Type B pancreatic cell (in vitro differentiated cells): ENCODE data around the gene GRAMD4. TPM values are rescaled to one million over a fixed set of nuclear protein-coding genes. Genes with fewer than 3 reads are reported as not detected.

Source experiments
- DNase-seq: peaks from one replicate; pipeline ENCODE4 v3.0.0; 2021; ENCODE audit warnings: mixed read lengths; ENCODE audit not compliant: unreplicated experiment; ENCODE audit errors: extremely low spot score
- H3K27ac Mint-ChIP-seq: 2 replicates; pipeline ENCODE4 v1.8.0; 2021; ENCODE audit warnings: mild to moderate bottlenecking, mixed read lengths
- H3K27me3 Mint-ChIP-seq: 2 replicates; pipeline ENCODE4 v1.8.0; 2021; ENCODE audit warnings: mixed read lengths
- H3K36me3 Mint-ChIP-seq: 2 replicates; pipeline ENCODE4 v1.8.0; 2021; ENCODE audit warnings: mixed read lengths
- H3K4me1 Mint-ChIP-seq: one replicate; pipeline ENCODE4 v1.8.0; 2021; ENCODE audit warnings: mixed read lengths; ENCODE audit not compliant: unreplicated experiment
- H3K4me3 Mint-ChIP-seq: 2 replicates; pipeline ENCODE4 v1.8.0; 2021; ENCODE audit warnings: mild to moderate bottlenecking, mixed read lengths
- H3K9me3 Mint-ChIP-seq: 2 replicates; pipeline ENCODE4 v1.8.0; 2021; ENCODE audit warnings: mixed read lengths
- CTCF ChIP-seq: fragments of 200-600 bp; sonication (generic); conservative IDR thresholded peaks from 2 replicates; pipeline ENCODE4 v1.5.0; 2021; ENCODE audit warnings: antibody characterized with exemption, mild to moderate bottlenecking
- total RNA-seq: library from RNA; stranded (reverse); gene quantifications from 2 replicates; pipeline ENCODE4 v1.2.1, GENCODE V29; 2021; ENCODE audit warnings: low replicate concordance

The GRAMD4 gene
- total RNA-seq, 1 donor from 2014 or later = 56.4 TPM

GRCh38 chr22:46665751-46666280 lies 45.6 kb downstream of the GRAMD4 start:
- no peak overlapping the region for H3K4me3 Mint-ChIP-seq
- no peak for TF ChIP-seq CTCF

GRCh38 chr22:46666577-46667244 lies 46.5 kb downstream of the GRAMD4 start:
- H3K27ac Mint-ChIP-seq = no peak overlapping the region
- peaks cover 6% of the 10 kb centered on the region for H3K4me1 Mint-ChIP-seq
- no peak for TF ChIP-seq CTCF
- H3K36me3 Mint-ChIP-seq = peaks cover 7% of the 10 kb centered on the region
- no peaks in the 10 kb centered on the region for H3K27me3 Mint-ChIP-seq
- H3K9me3 Mint-ChIP-seq = no peaks in the 10 kb centered on the region
- no peak for DNase-seq
- H3K4me3 Mint-ChIP-seq = no peak overlapping the region

More at GRCh38 chr22:46665751-46666280, 45.6 kb downstream of the GRAMD4 start:
- H3K27ac Mint-ChIP-seq = no peak overlapping the region
- H3K27me3 Mint-ChIP-seq = no peaks in the 10 kb centered on the region
- H3K4me1 Mint-ChIP-seq = peaks cover 8% of the 10 kb centered on the region
- no peaks in the 10 kb centered on the region for H3K9me3 Mint-ChIP-seq
- H3K36me3 Mint-ChIP-seq = peaks cover 7% of the 10 kb centered on the region
- no peak for DNase-seq

- no peak for DNase-seq
- Mint-ChIP-seq H3K27me3 (no peaks in the 10 kb centered on the region), H3K27ac (no peak overlapping the region), H3K4me1 (peaks cover 4% of the 10 kb centered on the region), H3K36me3 (peaks cover 7% of the 10 kb centered on the region), H3K9me3 (no peaks in the 10 kb centered on the region), H3K4me3 (no peak overlapping the region)
- no peak for TF ChIP-seq CTCF
Observed at GRCh38 chr22:46667245-46667623, 47.0 kb downstream of the GRAMD4 start.

GRCh38 chr22:46668116-46668515 lies 47.9 kb downstream of the GRAMD4 start:
- no peaks in the 10 kb centered on the region for H3K27me3 Mint-ChIP-seq
- TF ChIP-seq CTCF = no peak
- peaks cover 7% of the 10 kb centered on the region for H3K36me3 Mint-ChIP-seq
- H3K27ac Mint-ChIP-seq = no peak overlapping the region
- H3K4me3 Mint-ChIP-seq = no peak overlapping the region
- no peak for DNase-seq
- no peaks in the 10 kb centered on the region for H3K9me3 Mint-ChIP-seq
- H3K4me1 Mint-ChIP-seq = peaks cover 4% of the 10 kb centered on the region

- Mint-ChIP-seq H3K36me3 (peaks cover 7% of the 10 kb centered on the region), H3K4me1 (peaks cover 4% of the 10 kb centered on the region), H3K4me3 (no peak overlapping the region), H3K9me3 (no peaks in the 10 kb centered on the region), H3K27ac (no peak overlapping the region), H3K27me3 (no peaks in the 10 kb centered on the region)
- DNase-seq = no peak
- no peak for TF ChIP-seq CTCF
Observed at GRCh38 chr22:46669201-46669600, 49.0 kb downstream of the GRAMD4 start.
